HepG2 (cell line): ENCODE measurements around the gene ST13. TPM values are rescaled to one million over a fixed set of nuclear protein-coding genes. Genes with fewer than 3 reads are reported as not detected.

Experiments
- GATAD1 ChIP-seq: IDR thresholded peaks from 2 replicates; pipeline ENCODE4 v1.6.1; 2016; ENCODE audit warnings: missing genetic modification reagents, missing compliant biosample characterization
- HMGA1 ChIP-seq: sonication (generic); formaldehyde crosslinking; conservative IDR thresholded peaks from 2 replicates; pipeline ENCODE4 v1.4.0; 2020; ENCODE audit warnings: missing genetic modification reagents
- HOXA5 ChIP-seq: sonication (generic); formaldehyde crosslinking; IDR thresholded peaks from 2 replicates; pipeline ENCODE4 v1.4.0; 2020; ENCODE audit warnings: missing genetic modification reagents
- KAT7 ChIP-seq: IDR thresholded peaks from 2 replicates; pipeline ENCODE4 v1.6.1; 2018; ENCODE audit warnings: borderline replicate concordance, missing compliant biosample characterization
- KDM5B ChIP-seq: sonication (generic); formaldehyde crosslinking; IDR thresholded peaks from 2 replicates; pipeline ENCODE4 v1.4.0; 2020; ENCODE audit warnings: missing genetic modification reagents, mild to moderate bottlenecking, borderline replicate concordance
- MIER3 ChIP-seq: IDR thresholded peaks from 2 replicates; pipeline ENCODE4 v1.6.1; 2016; ENCODE audit warnings: missing compliant biosample characterization, borderline replicate concordance
- NCOR1 ChIP-seq: fragments of 200-600 bp; sonication (generic); IDR thresholded peaks from 2 replicates; pipeline ENCODE4 v1.7.0; 2017; ENCODE audit warnings: antibody characterized with exemption, low read length, borderline replicate concordance
- PAF1 ChIP-seq: IDR thresholded peaks from 2 replicates; pipeline ENCODE4 v1.6.1; 2016; ENCODE audit warnings: missing genetic modification reagents, missing compliant biosample characterization
- PAWR ChIP-seq: sonication (generic); formaldehyde crosslinking; IDR thresholded peaks from 2 replicates; pipeline ENCODE4 v1.4.0; 2020; ENCODE audit warnings: missing genetic modification reagents, mild to moderate bottlenecking, borderline replicate concordance
- SATB2 ChIP-seq: sonication (generic); formaldehyde crosslinking; IDR thresholded peaks from 2 replicates; pipeline ENCODE4 v1.5.0; 2020; ENCODE audit warnings: missing genetic modification reagents
- SIX4 ChIP-seq: sonication (generic); formaldehyde crosslinking; IDR thresholded peaks from 2 replicates; pipeline ENCODE4 v1.4.0; 2020; ENCODE audit warnings: missing genetic modification reagents
- SMAD1 ChIP-seq: sonication (generic); formaldehyde crosslinking; IDR thresholded peaks from 2 replicates; pipeline ENCODE4 v1.4.0; 2020; ENCODE audit warnings: missing genetic modification reagents, low read depth, mild to moderate bottlenecking, borderline replicate concordance
- SMYD3 ChIP-seq: sonication (generic); formaldehyde crosslinking; IDR thresholded peaks from 2 replicates; pipeline ENCODE4 v1.8.1; 2023; ENCODE audit warnings: mild to moderate bottlenecking, missing genetic modification reagents
- SRF ChIP-seq: IDR thresholded peaks from 2 replicates; pipeline ENCODE4 v1.6.1; 2011; ENCODE audit warnings: mild to moderate bottlenecking, low read depth, low read length, moderate library complexity
- TGIF2 ChIP-seq: IDR thresholded peaks from 2 replicates; pipeline ENCODE4 v1.6.1; 2016; ENCODE audit warnings: control low read depth, missing compliant biosample characterization
- THAP11 ChIP-seq: IDR thresholded peaks from 2 replicates; pipeline ENCODE4 v1.6.1; 2016; ENCODE audit warnings: missing biosample characterization, missing genetic modification reagents
- ZBTB49 ChIP-seq: sonication (generic); formaldehyde crosslinking; IDR thresholded peaks from 2 replicates; pipeline ENCODE4 v1.4.0; 2020; ENCODE audit warnings: missing genetic modification reagents, borderline replicate concordance
- ZNF12 ChIP-seq: sonication (generic); formaldehyde crosslinking; IDR thresholded peaks from 2 replicates; pipeline ENCODE4 v1.5.0; 2020; ENCODE audit warnings: missing genetic modification reagents
- ZNF121 ChIP-seq: sonication (generic); formaldehyde crosslinking; IDR thresholded peaks from 2 replicates; pipeline ENCODE4 v1.5.0; 2020; ENCODE audit warnings: mild to moderate bottlenecking, missing genetic modification reagents
- ZNF264 ChIP-seq: sonication (generic); formaldehyde crosslinking; IDR thresholded peaks from 2 replicates; pipeline ENCODE4 v1.4.0; 2020; ENCODE audit warnings: missing genetic modification reagents
- ZNF296 ChIP-seq: sonication (generic); formaldehyde crosslinking; conservative IDR thresholded peaks from 2 replicates; pipeline ENCODE4 v1.5.0; 2020; ENCODE audit warnings: mild to moderate bottlenecking, missing genetic modification reagents
- ZNF33A ChIP-seq: sonication (generic); formaldehyde crosslinking; IDR thresholded peaks from 2 replicates; pipeline ENCODE4 v1.5.1; 2020; ENCODE audit warnings: missing genetic modification reagents, mild to moderate bottlenecking, moderate library complexity, borderline replicate concordance
- ZNF432 ChIP-seq: sonication (generic); formaldehyde crosslinking; IDR thresholded peaks from 2 replicates; pipeline ENCODE4 v1.5.0; 2020; ENCODE audit warnings: missing genetic modification reagents, mild to moderate bottlenecking, borderline replicate concordance
- ZNF563 ChIP-seq: sonication (generic); formaldehyde crosslinking; IDR thresholded peaks from 2 replicates; pipeline ENCODE4 v1.8.0; 2022; ENCODE audit warnings: mild to moderate bottlenecking, moderate library complexity, missing genetic modification reagents
- ZNF570 ChIP-seq: sonication (generic); formaldehyde crosslinking; IDR thresholded peaks from 2 replicates; pipeline ENCODE4 v1.4.0; 2020; ENCODE audit warnings: mild to moderate bottlenecking, missing genetic modification reagents, borderline replicate concordance
- ZNF749 ChIP-seq: sonication (generic); formaldehyde crosslinking; IDR thresholded peaks from 2 replicates; pipeline ENCODE4 v1.8.0; 2022; ENCODE audit warnings: mild to moderate bottlenecking, missing genetic modification reagents, moderate library complexity, borderline replicate concordance
- ZNF776 ChIP-seq: sonication (generic); formaldehyde crosslinking; IDR thresholded peaks from 2 replicates; pipeline ENCODE4 v1.4.0; 2020; ENCODE audit warnings: mild to moderate bottlenecking, missing genetic modification reagents
- ZNF777 ChIP-seq: sonication (generic); formaldehyde crosslinking; IDR thresholded peaks from 2 replicates; pipeline ENCODE4 v1.4.0; 2020; ENCODE audit warnings: missing genetic modification reagents
- ZNF780A ChIP-seq: sonication (generic); formaldehyde crosslinking; IDR thresholded peaks from 2 replicates; pipeline ENCODE4 v1.8.0; 2022; ENCODE audit warnings: mild to moderate bottlenecking, missing genetic modification reagents, moderate library complexity
- ZSCAN12 ChIP-seq: sonication (generic); formaldehyde crosslinking; IDR thresholded peaks from 2 replicates; pipeline ENCODE4 v1.9.0; 2021; ENCODE audit warnings: mild to moderate bottlenecking, missing genetic modification reagents
- ZSCAN25 ChIP-seq: sonication (generic); formaldehyde crosslinking; IDR thresholded peaks from 2 replicates; pipeline ENCODE4 v1.8.0; 2022; ENCODE audit warnings: mild to moderate bottlenecking, missing genetic modification reagents
- polyA plus RNA-seq, 8 experiments: library from polyadenylated mRNA; depleted of rRNA in 3 of 8; stranded (reverse) in 7 of 8; unstranded in 1 of 8; fragments of >200 nt; fragmentation: Illumina TruSeq in 4 of 8; extraction: Trizol in 4 of 8; gene quantifications; 2 replicates each; pipeline versions ENCODE4 v1.2.1 to v1.2.3, GENCODE V29; 2011 to 2016; ENCODE audit warnings: low read depth in 4 of 8, missing spikeins in 1 of 8, mixed read lengths in 1 of 8; ENCODE audit not compliant: insufficient read depth in 1 of 8
- total RNA-seq, 5 experiments: library from RNA; depleted of rRNA; stranded (reverse); fragments of >200 nt; fragmentation: Illumina TruSeq; extraction: Trizol; gene quantifications; 2 replicates each; pipeline ENCODE4 v1.2.3, GENCODE V29; 2016; ENCODE audit warnings: low read depth in 1 of 5

The ST13 gene
- total and polyA plus RNA-seq, 2 of the 13 experiments (the other 11 are each of a cell fraction or from before 2014, with no cell fraction given): 110 to 274 TPM

- TF ChIP-seq KDM5B (CRISPR knock-in tag): peak; percentile 88; the same call in 1 of the 2 replicates
- TF ChIP-seq SATB2 (CRISPR knock-in tag): no peak; the same call in 1 of the 2 replicates
- TF ChIP-seq ZNF777 (CRISPR knock-in tag): peak; percentile 58; the same call in 1 of the 2 replicates
- peak; percentile 70; the same call in 1 of the 2 replicates for TF ChIP-seq ZNF780A (CRISPR knock-in tag)
- TF ChIP-seq GATAD1 (CRISPR knock-in tag): peak; percentile 97
- peak; percentile 82; the same call in 1 of the 2 replicates for TF ChIP-seq KAT7 (CRISPR knock-in tag)
- TF ChIP-seq HOXA5 (CRISPR knock-in tag): peak; percentile 78; the same call in 1 of the 2 replicates
- peak; percentile 70; the same call in 1 of the 2 replicates for TF ChIP-seq TGIF2
- peak; percentile 79; the same call in 1 of the 2 replicates for TF ChIP-seq ZNF33A (CRISPR knock-in tag)
- TF ChIP-seq MIER3 (CRISPR knock-in tag): 0 out of 2 replicates have a peak, but pooled peaks have one; percentile 32
- TF ChIP-seq SRF: no peak
- peak; percentile 58 for TF ChIP-seq ZNF563 (CRISPR knock-in tag)
- no peak for TF ChIP-seq PAF1 (CRISPR knock-in tag)
- peak; percentile 94 for TF ChIP-seq THAP11 (CRISPR knock-in tag)
- TF ChIP-seq ZNF12: 0 out of 2 replicates have a peak, but pooled peaks have one; percentile 26
- peak; percentile 3; the same call in 1 of the 2 replicates for TF ChIP-seq SMYD3 (CRISPR knock-in tag)
- 0 out of 2 replicates have a peak, but pooled peaks have one; percentile 27 for TF ChIP-seq NCOR1
- no peak for TF ChIP-seq ZSCAN12
- TF ChIP-seq SIX4: peak; percentile 6; the same call in 1 of the 2 replicates
- 0 out of 2 replicates have a peak, but pooled peaks have one; percentile 76 for TF ChIP-seq PAWR (CRISPR knock-in tag)
- TF ChIP-seq ZNF749: peak; percentile 68; the same call in 1 of the 2 replicates
- TF ChIP-seq ZNF570 (CRISPR knock-in tag): 0 out of 2 replicates have a peak, but pooled peaks have one; percentile 77
- TF ChIP-seq ZNF264 (CRISPR knock-in tag): no peak
- no peak for TF ChIP-seq SMAD1
- peak; percentile 65; the same call in 1 of the 2 replicates for TF ChIP-seq ZSCAN25 (CRISPR knock-in tag)
- TF ChIP-seq ZNF776 (CRISPR knock-in tag): peak; percentile 15; the same call in 1 of the 2 replicates
- TF ChIP-seq ZNF121: peak; percentile 73; the same call in 1 of the 2 replicates
- no peak for TF ChIP-seq HMGA1 (CRISPR knock-in tag)
- TF ChIP-seq ZBTB49 (CRISPR knock-in tag): no peak
- no peak for TF ChIP-seq ZNF432 (CRISPR knock-in tag)
- TF ChIP-seq ZNF296 (CRISPR knock-in tag): no peak
Measured at GRCh38 chr22:40856513-40857308, at the start of gene ST13, which contains the start of gene XPNPEP3 (continued).
